T-helper 22 cell (primary cell): ENCODE measurements around the gene CERCAM.
"Not testable (repeated sequence)": the region's sequence is repeated elsewhere in the genome, so short reads cannot be mapped to it uniquely, and the experiment has no call there.

Experiments used
- DNase-seq: peaks from one replicate; pipeline ENCODE4 v3.0.0-alpha.2; 2020; ENCODE audit warnings: low read depth

The CERCAM gene

GRCh38 chr9:128419061-128419925 lies 1.4 kb upstream of the CERCAM start:
- no peak for DNase-seq

GRCh38 chr9:128420060-128420650 lies 502 bp upstream of the CERCAM start:
- DNase-seq, result peak; percentile 45

- no peak for DNase-seq
These were observed 882 bp downstream of the CERCAM start for GRCh38 chr9:128421482-128421996.

GRCh38 chr9:128422022-128422782 lies 1.5 kb downstream of the CERCAM start:
- DNase-seq, result not testable (repeated sequence)

- no peak for DNase-seq
These were observed 2.1 kb downstream of the CERCAM start for GRCh38 chr9:128422783-128423150.

- not testable (repeated sequence) for DNase-seq
These were observed 2.7 kb downstream of the CERCAM start for GRCh38 chr9:128423356-128423755.

- no peak for DNase-seq
These were observed 3.7 kb downstream of the CERCAM start for GRCh38 chr9:128424268-128424780.

GRCh38 chr9:128428644-128429512 lies 8.2 kb downstream of the CERCAM start:
- DNase-seq, result no peak

- DNase-seq, result no peak
These were observed 8.9 kb downstream of the CERCAM start for GRCh38 chr9:128429513-128430086.

- no peak for DNase-seq
These were observed 10.6 kb downstream of the CERCAM start for GRCh38 chr9:128431207-128431606.

GRCh38 chr9:128434340-128434739 lies 13.7 kb downstream of the CERCAM start:
- no peak for DNase-seq

- no peak for DNase-seq
These were observed 15.0 kb downstream of the CERCAM start for GRCh38 chr9:128435611-128436010.

GRCh38 chr9:128438343-128439109 lies 17.9 kb downstream of the CERCAM start:
- peak; percentile 39 for DNase-seq

- DNase-seq, result no peak
These were observed 18.6 kb downstream of the CERCAM start for GRCh38 chr9:128439273-128439672.

GRCh38 chr9:128442150-128442549 lies 21.5 kb downstream of the CERCAM start:
- no peak for DNase-seq

- not testable (repeated sequence) for DNase-seq
These were observed 25.8 kb downstream of the CERCAM start for GRCh38 chr9:128446505-128446904.

GRCh38 chr9:128448746-128449145 lies 28.1 kb downstream of the CERCAM start:
- no peak for DNase-seq

GRCh38 chr9:128454991-128455390 lies 34.3 kb downstream of the CERCAM start:
- DNase-seq, result no peak

GRCh38 chr9:128455849-128456612 lies 35.4 kb downstream of the CERCAM start, which contains the start of gene ODF2:
Gene ODF2, plus strand, starts transcription at chr9:128456006. Its CDS starts 86 bp downstream, at chr9:128456092.
- peak; percentile 97 for DNase-seq
